ENCODE measurements around the gene CFAP57.

CFAP57 gene

GRCh38 chr1:43246466-43247213, 74.5 kb downstream of the CFAP57 start:
- TF ChIP-seq ZFX (IDR thresholded peaks at IDR 0.05), result no peak
- no peak for TF ChIP-seq CTCF (conservative IDR thresholded peaks at IDR 0.05)
- H3K27ac ChIP-seq, result no peak overlapping the region

- no peak overlapping the region for H3K27ac ChIP-seq
- TF ChIP-seq CTCF (conservative IDR thresholded peaks at IDR 0.05) (no peak), ZFX (IDR thresholded peaks at IDR 0.05) (no peak)
Measured at GRCh38 chr1:43247256-43247921, 75.3 kb downstream of the CFAP57 start.

- TF ChIP-seq CTCF (conservative IDR thresholded peaks at IDR 0.05), result no peak
- no peak for TF ChIP-seq ZFX (IDR thresholded peaks at IDR 0.05)
- H3K27ac ChIP-seq, result no peak overlapping the region
Measured at GRCh38 chr1:43250351-43250761, 78.2 kb downstream of the CFAP57 start.

GRCh38 chr1:43251024-43251423, 78.9 kb downstream of the CFAP57 start:
- TF ChIP-seq CTCF (conservative IDR thresholded peaks at IDR 0.05) (no peak), ZFX (IDR thresholded peaks at IDR 0.05) (no peak)
- H3K27ac ChIP-seq, result no peak overlapping the region

- no peak overlapping the region for H3K27ac ChIP-seq
- TF ChIP-seq CTCF (conservative IDR thresholded peaks at IDR 0.05) (no peak), ZFX (IDR thresholded peaks at IDR 0.05) (no peak)
Measured at GRCh38 chr1:43252225-43252624, 80.1 kb downstream of the CFAP57 start.

GRCh38 chr1:43253173-43253572, 81.0 kb downstream of the CFAP57 start:
- H3K27ac ChIP-seq, result no peak overlapping the region
- no peak for TF ChIP-seq CTCF (conservative IDR thresholded peaks at IDR 0.05)
- no peak for TF ChIP-seq ZFX (IDR thresholded peaks at IDR 0.05)

- H3K27ac ChIP-seq, result no peak overlapping the region
Measured at GRCh38 chr1:43253876-43254275, 81.7 kb downstream of the CFAP57 start.

More at GRCh38 chr1:43253876-43254275, 81.7 kb downstream of the CFAP57 start:
- TF ChIP-seq ZFX (IDR thresholded peaks at IDR 0.05) (no peak), CTCF (conservative IDR thresholded peaks at IDR 0.05) (no peak)

All from C4-2B (cell line).